NCI-H2227 (cell line): ENCODE data around the gene ROR1.

Experiments used
- DNase-seq: peaks from one replicate; lab custom pipeline; 2025; ENCODE audit not compliant: unreplicated experiment; lab: John Stamatoyannopoulos, UW

ROR1 gene

GRCh38 chr1:63903947-63904610 lies 130.3 kb downstream of the ROR1 start:
- no peak for DNase-seq

DNA sequence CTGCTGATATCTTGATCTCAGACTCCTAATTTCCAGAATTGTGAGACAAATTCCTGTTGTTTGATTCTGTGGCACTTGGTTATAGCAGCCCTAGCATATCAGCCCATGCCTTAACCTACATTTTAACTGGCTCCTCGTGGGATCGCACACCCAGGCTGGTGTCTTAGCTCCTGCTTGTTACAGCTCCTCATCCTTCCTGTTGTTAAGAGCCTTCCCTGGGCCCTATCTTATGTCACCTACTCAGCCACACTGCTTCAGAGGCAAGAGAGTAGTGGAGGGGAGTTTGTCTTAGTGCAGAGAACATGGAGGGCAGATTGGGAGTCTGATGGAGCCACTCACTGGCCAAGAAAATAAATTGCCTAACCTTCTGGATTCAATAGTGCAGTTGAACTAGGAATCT lies 131.0 kb downstream of the ROR1 start:
- no peak for DNase-seq

DNA sequence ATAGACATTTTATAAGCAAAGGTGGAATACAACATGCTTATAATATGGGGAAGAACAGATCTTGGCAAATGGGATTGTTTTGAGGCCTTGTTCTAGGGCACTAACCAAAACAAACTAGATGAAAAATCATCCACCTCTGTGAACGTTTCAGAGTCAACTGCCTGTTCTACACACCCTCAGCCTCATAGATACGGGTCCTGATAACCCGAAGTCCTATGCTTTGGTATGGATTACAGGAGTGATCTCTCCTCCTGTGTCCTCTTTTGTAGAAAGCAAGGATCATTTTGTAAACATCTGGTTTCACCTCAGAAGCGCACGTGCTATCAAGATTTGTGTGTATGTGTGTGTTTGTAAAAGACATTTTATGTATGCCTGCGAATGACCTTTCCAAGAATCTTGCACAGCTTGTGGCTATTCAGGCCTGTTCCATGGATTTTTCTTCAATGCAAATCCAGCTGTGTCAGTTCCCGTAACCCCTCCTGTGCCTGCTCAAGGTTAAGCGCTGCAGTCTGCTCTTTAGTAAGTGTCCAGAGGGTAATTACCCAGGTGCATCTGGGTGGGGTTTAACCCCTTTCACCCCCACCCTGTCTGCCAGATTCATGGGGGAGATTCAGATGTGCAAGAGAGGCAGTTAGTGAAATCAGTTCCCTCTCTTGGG lies 132.4 kb downstream of the ROR1 start:
- peak; percentile 52 for DNase-seq

- no peak for DNase-seq
Measured at GRCh38 chr1:63907051-63907450, 133.2 kb downstream of the ROR1 start.

DNA sequence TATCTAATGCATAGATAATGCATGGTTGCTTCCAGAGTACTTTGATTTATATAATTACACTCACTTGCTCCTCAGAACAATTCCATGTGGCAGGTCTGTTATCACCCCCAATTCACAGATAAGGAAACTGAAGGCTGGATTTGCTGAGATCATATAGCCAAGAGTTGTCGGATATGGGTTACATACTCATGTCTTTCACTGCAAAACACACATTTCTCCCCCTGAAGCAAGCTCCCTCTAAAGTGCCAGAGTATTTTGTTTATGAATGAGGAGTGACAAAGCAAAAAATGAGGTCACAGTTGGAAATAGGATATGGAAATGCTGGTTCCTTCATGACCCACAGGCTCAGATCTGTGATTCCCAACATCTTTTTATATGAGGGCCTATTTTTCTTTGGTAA lies 134.2 kb downstream of the ROR1 start:
- DNase-seq = no peak

DNA sequence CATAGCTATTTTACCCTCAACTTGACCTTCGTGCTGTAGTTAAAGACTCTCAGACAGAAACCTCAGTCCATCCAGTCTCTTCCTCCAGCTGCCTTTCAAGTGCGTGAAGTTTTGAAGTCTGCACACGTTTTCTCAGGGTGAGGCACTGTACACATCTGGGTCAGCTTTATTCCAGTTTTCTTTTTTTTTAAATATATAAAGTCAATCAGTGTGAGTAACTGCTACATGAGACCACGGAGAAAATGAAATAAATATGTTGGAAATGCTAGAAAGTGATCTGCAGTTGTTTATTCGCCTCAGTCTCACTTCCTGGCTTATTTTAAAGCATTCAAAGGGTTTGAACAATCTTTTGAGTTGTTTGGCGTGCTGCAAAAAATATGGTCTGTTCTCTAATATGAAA lies 135.7 kb downstream of the ROR1 start:
- no peak for DNase-seq

DNA sequence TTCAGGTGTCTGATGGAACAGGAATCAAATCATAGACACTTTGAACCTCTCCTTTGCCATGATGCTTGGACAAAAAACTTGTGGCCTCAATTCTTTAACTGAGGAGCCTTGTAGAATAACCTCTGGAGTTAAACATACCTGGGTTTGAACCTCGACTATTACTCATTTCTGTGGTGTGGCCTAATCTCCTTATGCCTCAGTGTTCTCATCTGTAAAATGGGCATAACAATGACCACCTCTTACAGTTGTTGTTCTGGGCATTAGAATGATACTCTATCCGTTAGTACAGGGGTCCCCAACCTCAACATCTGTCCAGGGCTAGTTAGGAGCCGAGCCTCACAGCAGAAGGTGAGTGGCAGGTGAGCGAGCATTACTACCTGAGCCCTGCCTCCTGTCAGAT lies 137.2 kb downstream of the ROR1 start:
- no peak for DNase-seq

GRCh38 chr1:63912643-63913042 lies 138.8 kb downstream of the ROR1 start:
- no peak for DNase-seq

GRCh38 chr1:63913533-63913932 lies 139.7 kb downstream of the ROR1 start:
- no peak for DNase-seq

- no peak for DNase-seq
Measured at GRCh38 chr1:63914241-63914640, 140.4 kb downstream of the ROR1 start.

DNA sequence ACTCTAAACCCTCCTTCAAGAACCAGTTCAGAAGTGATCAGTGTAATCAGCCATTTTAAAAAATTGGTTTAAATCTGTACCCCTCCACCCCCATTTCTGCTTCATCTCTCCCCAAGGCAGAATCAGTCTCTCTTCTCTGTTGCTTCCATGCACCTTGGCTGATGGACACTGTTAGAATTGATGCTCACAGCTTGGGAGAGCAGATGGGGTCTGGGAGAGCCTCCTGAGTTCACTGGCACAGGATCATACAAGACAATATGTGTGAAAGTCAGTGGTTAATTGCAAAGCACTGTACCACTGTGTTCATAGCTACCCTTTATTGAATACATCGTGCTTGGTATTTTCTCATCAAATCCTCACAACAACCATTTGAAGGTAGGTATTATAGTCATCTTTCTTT lies 140.9 kb downstream of the ROR1 start:
- no peak for DNase-seq

DNA sequence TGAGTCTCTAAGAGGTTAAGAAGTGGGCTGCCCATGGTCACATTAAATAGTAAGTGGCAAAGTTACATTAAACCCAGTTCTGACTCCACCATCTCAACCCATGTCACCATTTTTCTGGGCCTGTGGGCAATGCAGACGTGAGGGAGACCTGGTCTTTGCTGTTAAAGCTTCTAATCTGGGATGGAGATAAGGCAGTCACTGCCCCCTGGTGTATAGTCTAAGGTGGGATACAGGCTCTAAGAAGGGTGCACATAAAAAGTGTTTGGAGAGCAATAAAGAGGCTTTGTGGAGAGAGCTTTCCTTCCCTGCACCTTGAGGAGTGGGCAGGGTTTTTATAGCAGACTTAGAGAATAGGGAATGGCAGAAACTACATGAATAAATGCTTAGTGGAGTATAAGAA lies 141.3 kb downstream of the ROR1 start:
- peak; percentile 20 for DNase-seq

DNA sequence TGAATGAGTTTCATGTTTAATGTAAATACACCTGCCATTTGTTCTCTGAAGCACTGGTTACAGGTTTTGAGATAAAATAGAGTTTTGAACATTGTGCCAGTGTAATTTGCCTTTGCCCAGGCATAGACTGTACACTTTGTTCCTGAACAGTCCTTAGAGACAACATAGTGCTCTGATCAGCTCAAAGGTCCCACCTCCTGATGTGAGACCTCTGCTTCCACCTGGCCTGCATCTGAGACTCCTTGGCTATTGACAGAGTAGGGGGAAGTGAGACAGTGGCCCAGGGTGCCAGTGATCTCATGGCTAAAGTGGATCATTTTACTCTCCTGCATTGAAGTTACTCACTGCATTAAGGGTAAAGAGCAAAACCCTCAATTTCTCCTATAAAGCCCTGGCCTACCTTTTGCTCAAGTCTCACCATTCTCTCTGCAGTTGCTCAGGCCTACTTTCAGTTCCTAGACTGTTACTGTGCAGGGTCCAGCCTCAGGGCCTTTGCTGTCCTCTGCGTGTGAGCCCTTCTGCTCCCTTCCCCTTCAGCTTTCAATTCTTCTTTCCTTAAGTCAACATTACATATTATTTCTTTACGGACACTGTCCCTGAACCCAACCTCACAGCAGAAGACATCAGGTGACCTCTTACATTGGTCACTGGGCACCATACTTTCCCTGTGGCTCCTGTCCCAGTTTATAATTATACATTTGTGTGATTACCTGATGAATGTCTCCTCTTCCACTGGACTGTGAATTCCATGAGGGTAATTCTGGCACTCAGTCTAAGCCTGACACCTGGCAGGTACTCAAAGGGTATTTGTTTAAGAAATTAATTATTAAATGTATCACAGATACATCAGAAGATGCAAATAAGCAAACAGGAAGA lies 142.9 kb downstream of the ROR1 start:
- no peak for DNase-seq

DNA sequence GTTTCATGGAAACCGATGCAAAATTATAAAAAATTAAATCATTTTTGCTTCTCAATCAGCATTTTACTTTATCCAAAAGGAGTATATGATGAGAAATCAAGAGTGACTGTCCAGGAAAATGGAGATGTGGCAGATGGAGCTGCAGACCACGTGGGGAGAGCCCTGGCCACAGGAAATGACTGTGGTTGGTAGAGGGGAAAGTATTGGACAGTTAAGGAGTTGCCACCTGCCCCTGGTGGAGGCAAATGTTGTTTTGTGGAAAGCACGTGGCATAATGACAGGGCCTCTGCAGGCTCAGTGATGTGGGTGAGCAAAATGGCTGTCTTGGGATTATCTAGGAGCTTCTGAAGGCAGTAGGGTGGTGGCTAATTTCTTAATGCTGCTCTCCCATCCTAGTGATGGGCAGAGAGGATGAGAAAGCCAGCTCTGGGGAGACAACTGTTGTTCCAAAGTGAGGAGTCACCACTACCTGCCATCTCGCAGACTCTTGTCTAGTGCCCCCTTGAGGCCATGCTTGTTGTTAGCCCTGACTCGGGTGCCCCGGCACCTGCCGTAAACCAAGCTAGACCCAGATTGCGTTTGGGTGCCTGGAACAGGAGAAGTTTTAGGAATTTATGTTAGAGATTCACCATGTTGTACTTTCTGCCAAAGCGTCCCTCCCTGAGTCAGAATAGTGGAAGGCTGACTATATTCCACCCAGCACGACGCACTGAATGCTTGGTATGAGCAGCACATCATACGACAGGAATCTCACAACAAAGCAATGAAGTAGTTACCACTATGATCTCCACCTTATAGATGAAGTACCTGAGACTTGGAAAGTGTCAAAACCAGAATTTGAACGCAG lies 144.0 kb downstream of the ROR1 start:
- no peak for DNase-seq

GRCh38 chr1:63918418-63918945 lies 144.7 kb downstream of the ROR1 start:
- no peak for DNase-seq

- no peak for DNase-seq
Measured at GRCh38 chr1:63920154-63921117, 146.6 kb downstream of the ROR1 start.

DNA sequence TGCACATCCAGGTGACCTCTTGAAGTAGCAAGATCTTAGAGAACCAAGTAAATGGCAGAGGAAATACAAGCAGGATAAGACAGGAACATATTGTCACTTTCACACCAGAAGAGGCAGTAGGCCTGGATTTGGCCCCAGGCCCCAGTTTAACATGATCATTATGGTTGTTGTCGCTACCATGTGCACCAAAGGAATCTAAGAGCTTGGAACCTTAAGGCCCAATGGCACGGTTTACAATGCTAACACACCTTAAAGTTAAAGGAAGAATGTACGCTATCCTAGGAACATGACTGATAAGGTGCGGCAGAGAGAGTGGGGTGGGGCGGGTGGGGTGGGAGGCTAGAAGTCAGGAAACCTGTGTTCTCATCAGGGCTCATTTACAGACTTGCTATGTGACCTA lies 147.5 kb downstream of the ROR1 start:
- no peak for DNase-seq

GRCh38 chr1:63921802-63922201 lies 148.0 kb downstream of the ROR1 start:
- DNase-seq = no peak

DNA sequence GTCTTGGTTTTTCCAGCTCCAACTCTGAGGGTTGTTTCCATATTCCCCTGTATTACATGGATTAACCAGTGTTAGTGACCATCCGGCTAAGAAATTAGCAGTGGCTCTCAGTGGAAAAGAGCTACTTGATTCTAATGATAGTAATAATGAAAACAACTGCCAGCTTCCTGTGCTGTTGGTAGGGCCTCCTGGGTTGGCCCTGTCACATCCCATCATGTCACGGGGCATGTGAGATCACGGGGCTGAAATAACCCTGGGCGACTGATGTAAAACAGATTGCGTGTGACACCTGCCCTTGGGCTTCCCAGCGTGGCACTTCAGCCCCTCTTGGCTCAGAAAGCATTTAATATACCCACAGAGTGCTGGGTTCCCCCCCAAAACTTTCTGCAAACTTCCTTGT lies 149.0 kb downstream of the ROR1 start:
- peak; percentile 5 for DNase-seq

GRCh38 chr1:63923302-63923701 lies 149.5 kb downstream of the ROR1 start:
- DNase-seq = no peak
